ENCODE results near the gene CNGB1.
A peak's percentile ranks its signal among the peaks of the same experiment; 100 is the strongest.
"Not testable (repeated sequence)": the region's sequence is repeated elsewhere in the genome, so short reads cannot be mapped to it uniquely, and the experiment has no call there.

The CNGB1 gene

DNA sequence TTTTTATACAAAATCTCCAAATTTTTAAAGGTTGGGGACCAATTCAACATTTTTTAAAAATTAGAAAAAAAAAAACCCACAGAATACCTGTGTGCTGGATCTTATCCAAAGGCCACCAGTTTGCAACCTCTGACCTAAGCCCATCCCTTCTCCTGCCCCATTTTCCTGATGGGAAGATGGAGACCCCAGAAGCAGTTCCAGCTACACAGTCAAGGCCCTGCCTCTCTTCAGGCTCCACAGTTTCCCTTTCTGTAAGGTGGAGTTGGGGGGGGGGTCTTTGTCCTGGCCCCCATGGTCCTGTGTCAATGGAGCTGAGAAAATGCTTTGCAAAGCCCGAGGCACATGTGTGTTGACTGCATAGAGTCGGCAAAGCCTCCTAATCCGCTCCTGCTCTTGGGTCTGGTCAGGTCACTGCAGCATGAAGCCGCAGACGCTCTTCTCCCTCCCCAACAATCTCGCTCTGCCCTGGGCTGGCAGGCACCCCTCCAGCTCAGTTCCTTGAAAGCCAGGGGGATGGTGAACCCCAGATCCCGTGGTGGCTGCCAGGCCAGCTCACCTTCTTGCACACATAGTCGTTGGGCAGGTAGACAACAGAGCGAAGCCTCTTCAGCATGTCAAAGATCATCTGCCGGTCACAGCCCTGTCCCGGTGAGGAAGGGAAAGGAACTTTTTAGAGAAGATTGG lies 70.0 kb downstream of the CNGB1 start:
- no peak for DNase-seq

DNA sequence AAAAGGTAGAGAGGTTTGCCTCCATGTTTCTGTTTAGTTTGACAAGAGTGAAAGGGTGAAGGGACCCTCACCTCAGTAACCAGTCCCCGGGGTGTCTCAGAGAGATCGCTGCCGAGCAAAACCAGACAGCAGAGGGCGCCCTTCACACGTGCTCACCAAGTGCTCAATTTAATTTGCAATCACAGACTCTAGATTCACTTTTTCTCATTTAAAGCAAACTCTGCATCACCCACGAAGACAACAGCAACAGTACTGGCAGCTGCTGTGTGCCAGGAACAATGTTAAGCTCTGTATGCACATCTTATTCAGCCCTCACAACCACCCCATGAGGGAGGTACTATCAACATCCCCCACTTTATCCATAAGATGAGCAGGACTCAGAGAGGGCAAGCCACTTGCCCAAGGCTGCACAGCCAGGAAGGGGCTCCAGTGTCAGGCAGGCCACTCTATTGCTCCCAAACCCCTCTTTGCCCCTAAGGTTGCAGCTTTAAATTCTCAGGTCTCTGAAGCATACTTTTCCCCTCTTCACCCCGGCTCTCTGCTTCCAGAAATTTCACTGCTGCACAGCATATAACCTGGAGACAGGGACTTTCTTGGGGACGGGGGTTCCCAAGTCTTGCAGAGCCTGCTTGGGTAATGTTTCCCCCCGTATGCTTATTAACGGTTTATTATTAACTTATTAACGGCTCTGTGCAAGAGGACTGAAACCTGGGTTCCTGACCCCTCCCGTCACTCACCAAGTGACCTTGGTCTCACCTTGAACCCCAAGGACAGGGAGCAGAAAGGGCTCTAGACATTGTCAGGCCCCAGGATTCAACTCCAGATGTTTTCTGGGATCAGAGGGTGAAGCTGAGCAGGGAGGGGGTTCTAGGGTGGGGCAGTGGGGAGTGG lies 70.9 kb downstream of the CNGB1 start:
- DNase-seq, result peak; percentile 76

GRCh38 chr16:57898961-57899360 lies 72.0 kb downstream of the CNGB1 start:
- DNase-seq, result no peak

DNA sequence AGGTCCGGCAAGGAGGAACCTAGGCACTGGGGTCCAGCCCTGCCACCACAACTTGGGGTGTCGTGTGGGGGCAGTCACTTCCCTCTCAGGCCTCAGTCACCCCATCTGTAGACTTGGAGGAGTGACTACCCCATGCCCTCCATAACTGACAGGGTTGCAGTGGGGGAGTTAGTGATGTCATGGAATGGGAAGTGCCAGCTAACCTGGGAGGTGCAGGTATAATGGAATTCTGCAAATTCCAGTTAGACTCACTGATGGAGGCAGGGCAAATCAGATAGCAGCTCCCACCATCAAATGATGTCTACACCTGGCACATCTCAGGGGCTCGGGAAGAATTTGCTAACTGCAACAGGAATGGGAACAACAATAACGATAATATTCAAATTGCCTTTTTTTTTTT lies 72.9 kb downstream of the CNGB1 start:
- DNase-seq, result no peak

DNA sequence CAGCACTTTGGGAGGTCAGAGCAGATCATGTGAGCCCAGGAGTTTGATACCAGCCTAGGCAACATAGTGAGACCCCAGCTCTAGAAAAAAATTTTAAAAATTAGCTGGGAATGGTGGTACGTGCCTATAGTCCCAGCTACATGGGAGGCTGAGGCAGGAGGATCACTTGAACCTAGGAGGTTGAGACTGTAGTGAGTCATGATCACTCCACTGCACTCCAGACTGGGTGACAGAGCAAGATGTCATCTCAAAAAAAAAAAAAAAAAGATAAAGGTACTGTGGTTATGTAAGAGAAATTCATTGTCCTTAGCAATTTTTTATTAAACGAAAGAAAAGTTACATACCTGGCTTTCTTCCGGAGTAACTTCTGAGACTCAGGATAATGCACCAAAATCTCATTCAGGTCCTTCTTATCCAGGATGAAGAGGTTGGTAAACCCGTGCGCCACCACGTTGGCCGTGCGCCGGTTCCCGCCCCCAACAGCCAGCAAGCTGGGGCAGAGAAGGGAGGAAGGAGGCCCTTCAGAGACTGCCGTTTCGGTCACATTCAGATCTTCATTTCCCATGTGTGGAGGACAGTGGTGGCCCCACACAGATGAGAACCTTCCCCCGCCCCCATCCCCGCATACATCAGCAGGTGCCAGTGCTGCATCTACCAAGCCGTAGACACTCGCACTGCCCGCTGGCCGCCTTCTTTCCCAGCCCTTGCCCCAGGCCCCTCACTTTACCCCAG lies 73.7 kb downstream of the CNGB1 start:
- DNase-seq, result no peak

DNA sequence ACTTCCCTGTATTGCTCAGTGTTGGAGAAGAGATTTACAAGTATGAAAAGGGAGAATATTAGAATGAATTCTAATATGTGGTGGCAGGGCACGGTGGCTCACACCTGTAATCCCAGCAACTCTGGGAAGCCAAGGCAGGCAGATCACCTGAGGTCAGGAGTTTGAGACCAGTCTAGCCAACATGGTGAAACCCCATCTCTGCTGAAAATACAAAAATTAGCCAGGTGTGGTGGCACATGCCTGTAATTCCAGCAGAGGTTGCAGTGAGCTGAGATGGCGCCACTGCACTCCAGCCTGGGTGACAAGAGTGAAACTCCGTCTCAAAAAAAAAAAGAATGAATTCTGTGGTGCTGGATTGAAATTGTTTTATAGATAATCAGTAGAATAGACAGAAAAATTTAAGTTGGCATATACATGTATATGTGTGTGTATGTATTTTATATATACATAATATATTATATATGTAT lies 75.8 kb downstream of the CNGB1 start:
- DNase-seq, result not testable (repeated sequence)

DNA sequence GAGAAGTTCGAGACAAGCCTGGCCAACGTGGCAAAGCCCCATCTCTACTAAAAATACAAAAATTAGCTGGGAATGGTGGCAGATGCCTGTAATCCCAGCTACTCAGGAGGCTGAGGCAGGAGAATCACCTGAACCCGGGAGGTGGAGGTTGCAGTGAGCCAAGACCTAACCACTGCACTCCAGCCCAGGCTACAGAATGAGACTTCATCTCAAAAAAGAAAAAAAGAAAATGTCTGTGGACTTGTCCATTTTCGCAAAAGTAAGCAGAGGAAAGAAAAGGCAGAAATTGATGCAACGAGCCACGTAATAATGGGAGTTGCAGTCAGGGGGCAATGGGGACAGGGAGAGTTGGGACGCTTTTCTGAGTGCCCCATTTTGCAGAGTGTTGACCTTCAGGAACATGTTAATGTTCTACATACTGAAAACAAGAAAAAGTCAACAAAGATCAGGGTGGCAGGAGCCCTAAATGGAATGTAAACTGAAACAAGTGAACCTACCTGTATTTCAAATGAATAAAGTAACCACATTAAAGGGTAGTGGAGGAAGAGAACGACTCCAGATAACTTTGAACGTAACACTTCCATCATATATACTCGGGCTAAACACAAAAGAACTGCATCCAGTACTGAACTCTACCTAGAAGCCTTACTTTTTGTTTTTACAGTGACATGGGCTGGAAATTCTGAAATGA lies 76.4 kb downstream of the CNGB1 start:
- DNase-seq, result no peak

- no peak for DNase-seq
These were observed 77.2 kb downstream of the CNGB1 start for GRCh38 chr16:57893559-57894389.

- DNase-seq, result no peak
These were observed 77.7 kb downstream of the CNGB1 start for GRCh38 chr16:57893217-57893558.

DNA sequence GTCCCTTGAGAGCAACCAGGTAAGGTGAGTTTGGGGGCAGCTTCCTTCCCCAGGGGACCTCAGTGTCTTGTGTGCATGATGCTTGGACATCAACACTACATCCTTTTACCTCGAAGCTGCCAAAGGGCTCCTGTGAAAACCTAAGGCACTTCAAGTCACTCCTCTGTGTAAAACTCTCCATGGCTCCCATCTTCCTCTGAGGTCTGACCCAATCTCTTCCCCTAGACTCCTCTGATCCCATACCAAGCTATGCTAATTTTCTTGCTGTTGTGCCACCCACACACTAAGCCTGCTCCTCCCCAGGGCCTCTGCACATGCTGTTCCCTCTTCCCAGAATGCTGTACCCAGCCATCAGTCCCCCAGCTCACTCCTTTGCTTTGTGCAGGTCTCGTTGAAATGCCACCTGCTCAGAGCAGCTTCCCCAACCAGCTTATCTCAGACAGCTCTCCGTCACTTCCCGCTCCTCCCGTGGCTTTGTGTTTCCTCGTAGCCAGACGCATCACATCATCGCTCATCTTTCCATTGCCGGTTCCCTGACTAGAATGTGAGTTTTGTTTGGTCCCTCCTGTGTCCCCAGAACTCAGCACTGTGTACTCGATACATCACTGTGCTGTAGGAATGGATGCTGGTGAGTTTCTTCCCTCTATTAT lies 78.4 kb downstream of the CNGB1 start:
- DNase-seq, result no peak

DNA sequence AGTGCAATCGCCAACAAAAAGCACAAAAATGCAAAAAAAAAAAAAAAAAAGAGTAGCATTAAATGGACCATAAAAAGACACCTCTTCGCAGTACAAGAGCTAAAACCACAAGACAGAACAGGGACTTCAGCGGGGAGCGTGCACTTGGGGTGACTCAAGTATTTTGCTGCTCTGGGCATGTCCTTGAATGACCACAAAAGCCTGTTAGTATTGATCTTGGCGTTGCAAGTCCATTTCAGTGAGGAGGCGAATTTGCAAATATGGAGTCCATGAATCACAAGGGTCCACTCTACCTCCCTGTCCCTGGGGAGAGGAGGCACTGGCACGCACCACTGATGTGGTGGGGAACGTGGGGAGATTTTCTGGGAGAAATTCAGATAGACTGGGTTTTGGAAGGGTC lies 78.9 kb downstream of the CNGB1 start:
- DNase-seq, result no peak

DNA sequence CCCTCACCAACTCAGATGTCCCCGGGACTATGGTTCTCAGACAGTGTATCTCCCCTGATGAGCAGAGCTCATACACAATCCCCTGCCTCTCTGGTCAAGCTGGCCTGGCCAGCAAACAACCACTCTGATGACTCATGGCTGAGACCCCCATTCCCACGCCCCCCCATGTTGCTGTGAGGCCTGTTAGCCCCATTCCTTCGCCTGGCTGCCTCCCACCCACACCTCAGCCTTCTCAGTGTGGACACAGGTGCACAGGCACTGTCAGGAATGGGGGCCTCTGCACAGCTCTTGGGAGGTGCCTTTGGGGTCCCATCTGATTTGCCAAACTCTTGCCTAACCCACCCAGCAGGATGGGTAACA lies 80.2 kb downstream of the CNGB1 start:
- DNase-seq, result no peak

DNA sequence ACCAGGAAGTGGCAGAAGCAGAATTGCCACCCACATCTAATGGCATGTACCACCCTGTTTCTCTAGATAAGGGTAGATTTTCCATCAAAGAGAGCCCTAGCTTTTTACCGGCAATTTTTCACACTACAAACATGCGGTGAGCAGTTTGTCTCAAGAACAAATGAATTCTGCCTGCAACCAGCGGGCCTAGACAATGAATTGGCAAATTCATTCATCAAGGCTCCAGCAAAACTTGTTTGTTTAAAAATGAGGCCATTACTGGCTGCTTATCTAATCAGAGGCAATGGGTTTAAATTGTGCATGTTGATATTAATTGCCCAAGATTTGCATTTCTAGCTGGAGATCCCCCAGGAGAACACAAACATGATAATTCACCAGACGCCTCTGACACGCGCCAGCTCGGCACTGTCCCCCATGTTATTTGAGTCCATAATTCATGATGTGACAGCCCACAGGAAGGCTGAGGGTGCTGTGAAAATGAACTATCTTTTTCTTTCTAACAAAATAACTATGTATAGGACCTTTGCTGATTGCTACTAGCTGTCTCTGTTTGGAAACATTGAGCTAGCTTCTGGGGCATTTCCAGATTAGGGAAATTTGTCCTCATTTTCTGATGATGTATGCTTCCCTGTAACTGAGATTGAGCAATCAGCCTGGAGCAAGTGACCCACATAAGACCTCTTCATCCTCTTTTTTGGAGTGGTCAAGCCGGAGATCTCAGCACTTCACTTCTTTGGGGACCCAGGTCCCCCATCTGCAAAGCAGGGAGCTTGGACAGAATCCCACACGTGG lies 80.8 kb downstream of the CNGB1 start:
- no peak for DNase-seq

GRCh38 chr16:57889522-57889921 lies 81.4 kb downstream of the CNGB1 start:
- DNase-seq, result no peak

- DNase-seq, result no peak
These were observed 81.8 kb downstream of the CNGB1 start for GRCh38 chr16:57889111-57889510.

GRCh38 chr16:57888128-57888527 lies 82.8 kb downstream of the CNGB1 start:
- no peak for DNase-seq

DNA sequence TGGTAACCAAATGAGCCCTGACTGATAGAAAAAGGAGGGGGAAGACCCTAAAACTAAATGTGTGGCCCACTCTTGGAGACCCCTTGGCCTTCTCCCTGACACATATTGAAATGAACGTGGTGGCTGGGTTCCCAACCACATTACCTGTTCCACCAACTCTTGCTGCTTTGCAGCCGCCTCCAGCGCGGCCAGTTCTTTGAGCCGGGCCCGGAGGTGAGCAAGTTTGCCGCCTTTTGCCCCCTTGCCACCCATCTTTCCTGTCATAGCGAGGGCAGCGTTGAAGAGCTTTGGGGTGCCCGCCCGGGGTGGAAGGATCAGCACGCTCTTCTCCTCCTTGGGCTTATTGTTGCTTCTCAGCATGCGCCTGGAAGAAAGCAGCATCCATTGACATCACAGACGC lies 83.2 kb downstream of the CNGB1 start:
- no peak for DNase-seq

GRCh38 chr16:57886427-57886826 lies 84.5 kb downstream of the CNGB1 start:
- no peak for DNase-seq

- no peak for DNase-seq
These were observed 86.2 kb downstream of the CNGB1 start for GRCh38 chr16:57884655-57885133.

- no peak for DNase-seq
These were observed 86.8 kb downstream of the CNGB1 start for GRCh38 chr16:57883953-57884654.
